GM13976 (cell line): ENCODE results near the gene ARHGAP6.

Experiments used
- DNase-seq: peaks from one replicate; pipeline ENCODE4 v3.0.0; 2012; ENCODE audit warnings: low spot score
- in situ Hi-C: fragments of 300-500 bp; cut with MboI; formaldehyde crosslinking; loops from one replicate; pipeline ENCODE4 v1.12.0; 2022; ENCODE audit warnings: low sequenced_read_pairs, mixed read lengths, inconsistent platforms; ENCODE audit not compliant: unreplicated experiment
- TF ChIP-seq, protein P1 (sequence below): IDR thresholded peaks from 2 replicates; pipeline ENCODE4 v1.5.1; 2012; ENCODE audit warnings: borderline replicate concordance, mild to moderate bottlenecking; ENCODE audit not compliant: insufficient read depth; ENCODE audit errors: extremely low read depth, missing control alignments, control extremely low read depth

The ARHGAP6 gene

DNA sequence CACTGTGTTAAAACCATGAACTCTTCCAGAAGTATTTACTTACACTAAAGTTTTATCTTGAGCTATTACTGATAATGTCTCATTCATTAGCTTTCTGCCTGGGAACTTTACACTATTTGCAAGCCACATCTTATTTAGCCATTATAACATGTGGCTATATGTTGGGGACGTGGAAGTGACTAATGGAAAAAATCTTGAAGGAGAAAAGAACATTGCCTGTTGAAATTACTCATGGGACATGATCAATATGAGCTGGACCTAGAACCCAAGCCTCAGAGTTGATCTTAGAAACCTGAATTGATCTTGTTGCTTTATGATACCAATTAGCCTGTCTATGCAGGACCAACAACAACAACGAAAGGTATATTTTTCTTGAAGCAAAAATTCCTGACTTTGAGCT, 22.5 kb upstream of the ARHGAP6 start:
- DNase-seq = no peak
- TF ChIP-seq, protein P1, sequence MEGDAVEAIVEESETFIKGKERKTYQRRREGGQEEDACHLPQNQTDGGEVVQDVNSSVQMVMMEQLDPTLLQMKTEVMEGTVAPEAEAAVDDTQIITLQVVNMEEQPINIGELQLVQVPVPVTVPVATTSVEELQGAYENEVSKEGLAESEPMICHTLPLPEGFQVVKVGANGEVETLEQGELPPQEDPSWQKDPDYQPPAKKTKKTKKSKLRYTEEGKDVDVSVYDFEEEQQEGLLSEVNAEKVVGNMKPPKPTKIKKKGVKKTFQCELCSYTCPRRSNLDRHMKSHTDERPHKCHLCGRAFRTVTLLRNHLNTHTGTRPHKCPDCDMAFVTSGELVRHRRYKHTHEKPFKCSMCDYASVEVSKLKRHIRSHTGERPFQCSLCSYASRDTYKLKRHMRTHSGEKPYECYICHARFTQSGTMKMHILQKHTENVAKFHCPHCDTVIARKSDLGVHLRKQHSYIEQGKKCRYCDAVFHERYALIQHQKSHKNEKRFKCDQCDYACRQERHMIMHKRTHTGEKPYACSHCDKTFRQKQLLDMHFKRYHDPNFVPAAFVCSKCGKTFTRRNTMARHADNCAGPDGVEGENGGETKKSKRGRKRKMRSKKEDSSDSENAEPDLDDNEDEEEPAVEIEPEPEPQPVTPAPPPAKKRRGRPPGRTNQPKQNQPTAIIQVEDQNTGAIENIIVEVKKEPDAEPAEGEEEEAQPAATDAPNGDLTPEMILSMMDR = no peak
- in situ Hi-C loops = no loop called here

DNA sequence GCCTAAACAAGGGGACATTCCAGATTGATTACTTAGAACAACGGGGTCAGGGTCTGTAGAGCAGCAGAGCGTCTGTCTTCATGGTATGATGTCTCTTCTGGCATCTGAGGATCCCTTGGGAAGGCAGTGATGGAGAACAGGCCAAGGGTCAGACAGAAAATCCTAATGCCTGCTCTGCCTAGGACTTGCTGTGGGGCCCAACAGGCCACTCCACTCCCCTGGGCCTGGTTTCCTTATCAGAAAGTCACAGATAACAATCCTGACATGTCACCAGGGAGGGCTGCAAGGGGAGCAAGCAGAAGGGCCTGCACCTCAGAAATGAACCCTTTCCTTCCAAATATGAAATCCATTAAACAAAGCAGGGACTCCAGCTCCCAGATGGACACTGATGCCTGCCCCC, 21.4 kb upstream of the ARHGAP6 start:
- no peak for DNase-seq
- in situ Hi-C loops = no loop called here
- TF ChIP-seq, protein P1 = no peak

DNA sequence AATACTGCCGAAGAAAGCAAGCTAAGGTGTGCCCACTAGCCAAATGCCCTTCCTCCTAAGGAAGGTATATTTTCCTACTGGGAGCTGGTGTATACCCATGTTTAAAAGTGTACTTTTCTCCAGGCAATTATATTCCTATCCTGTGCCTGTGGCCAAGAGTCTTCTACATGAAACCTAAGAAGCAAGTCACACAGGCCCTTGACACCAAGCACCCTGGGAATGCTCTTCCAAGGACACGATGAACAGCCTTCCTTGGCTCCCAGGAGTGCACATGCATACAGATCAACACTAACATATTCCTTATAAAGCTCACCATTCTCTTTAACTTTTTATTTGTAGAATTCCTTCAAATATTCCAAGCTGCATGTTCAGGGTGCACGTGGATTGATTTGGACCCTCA, 17.3 kb upstream of the ARHGAP6 start:
- DNase-seq = no peak
- in situ Hi-C loops = no loop called here
- TF ChIP-seq, protein P1 = no peak

DNA sequence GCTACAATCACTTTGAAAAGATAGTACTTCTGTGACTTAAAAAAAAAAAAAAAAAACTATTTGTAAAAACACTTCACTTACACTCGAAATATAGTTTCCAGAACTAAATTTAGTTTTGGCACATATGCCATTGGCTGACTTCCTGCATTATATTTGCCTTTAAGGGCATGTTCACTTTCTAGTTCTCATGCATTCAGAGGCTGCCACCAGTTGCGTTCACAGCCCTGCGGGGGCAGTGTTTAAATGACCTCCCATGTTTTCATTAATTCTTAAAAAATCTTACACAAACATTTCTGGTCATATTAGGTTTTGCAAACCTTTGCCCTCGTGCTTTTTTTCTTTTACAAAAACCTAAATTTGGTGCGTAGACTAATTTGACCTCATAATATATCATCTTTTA, 12.4 kb upstream of the ARHGAP6 start:
- TF ChIP-seq, protein P1 = peak; percentile 35
- in situ Hi-C loops = no loop called here
- DNase-seq = no peak

DNA sequence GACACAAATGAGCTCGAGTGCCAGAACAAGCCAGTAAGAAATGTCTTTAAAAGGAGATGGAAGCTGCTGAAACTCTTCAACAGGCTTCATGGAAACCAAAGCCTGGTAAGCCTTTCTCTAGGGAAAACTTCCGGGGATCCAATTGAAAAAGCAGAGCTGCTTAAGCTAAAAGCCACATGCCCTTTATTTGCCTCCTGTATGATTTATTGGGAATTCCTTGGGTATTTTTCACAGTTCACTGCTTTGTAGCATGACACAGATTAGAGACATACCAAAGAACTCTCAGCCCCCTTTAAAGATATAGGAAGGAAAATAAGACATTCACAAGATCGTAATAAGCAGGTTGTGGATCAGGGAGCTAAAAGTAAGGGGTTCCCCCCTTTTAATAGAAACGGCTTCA, 6.5 kb upstream of the ARHGAP6 start:
- TF ChIP-seq, protein P1 = no peak
- no peak for DNase-seq
- in situ Hi-C loops = no loop called here

DNA sequence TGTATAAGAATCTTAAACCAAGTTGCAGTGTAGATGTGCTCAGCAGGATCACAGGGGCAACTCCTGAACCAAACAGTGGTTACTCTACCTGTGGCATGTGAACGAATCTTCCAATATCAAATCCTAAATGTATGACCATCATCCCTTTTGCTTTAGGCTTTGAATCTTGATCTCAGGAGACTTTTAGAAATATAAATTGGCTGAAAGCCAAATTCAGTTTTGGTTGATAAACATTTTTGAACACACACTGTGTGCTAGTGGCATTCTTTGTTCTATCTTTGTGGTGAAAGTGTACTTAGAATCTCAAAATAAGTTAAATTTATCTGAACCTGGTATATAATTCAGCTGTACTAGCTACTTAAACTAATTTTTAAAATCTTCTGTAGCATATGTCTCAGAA, 4.6 kb upstream of the ARHGAP6 start:
- no peak for DNase-seq
- TF ChIP-seq, protein P1 = no peak
- in situ Hi-C loops = no loop called here
